A673 (cell line): ENCODE data around the gene PRKG1. TPM values are rescaled to one million over a fixed set of nuclear protein-coding genes. Genes with fewer than 3 reads are reported as not detected.

ENCODE experiments used
- BruUV-seq: library from RNA; stranded (reverse); fragments of 400-500 nt; replicated peaks from 2 replicates; lab custom pipeline; 2021; lab: Mats Ljungman, UMichigan
- CTCF ChIA-PET: fragments of 300-600 bp; sonication (Branson Sonifier 250); formaldehyde crosslinking; loops from one replicate; lab custom pipeline; 2022; ENCODE audit warnings: antibody characterized with exemption; lab: Charles Lee
- POLR2A ChIA-PET: fragments of 300-600 bp; sonication (Branson Sonifier 250); formaldehyde crosslinking; loops from one replicate; lab custom pipeline; 2022; ENCODE audit warnings: antibody characterized with exemption; ENCODE audit not compliant: low non-redundant PET; lab: Charles Lee
- DNase-seq: peaks from one replicate; pipeline ENCODE4 v3.0.0-alpha.2; 2015; ENCODE audit warnings: low spot score
- H3K27ac ChIP-seq: fragments of 200-600 bp; sonication (generic); 2 replicates; pipeline ENCODE4 v1.5.1; 2016; ENCODE audit warnings: mixed run types, low read depth, mild to moderate bottlenecking, mixed read lengths, antibody characterized with exemption, low read length; ENCODE audit not compliant: poor library complexity, severe bottlenecking
- H3K27me3 ChIP-seq: fragments of 200-600 bp; sonication (generic); replicated peaks from 2 replicates; pipeline ENCODE4 v1.6.1; 2017; ENCODE audit warnings: mixed run types, low read depth, mild to moderate bottlenecking, mixed read lengths, antibody characterized with exemption, low read length; ENCODE audit not compliant: insufficient read depth, poor library complexity
- H3K36me3 ChIP-seq: fragments of 200-600 bp; sonication (generic); 2 replicates; pipeline ENCODE4 v1.6.1; 2016; ENCODE audit warnings: mixed run types, mild to moderate bottlenecking, mixed read lengths, antibody characterized with exemption, low read length; ENCODE audit not compliant: insufficient read depth, poor library complexity, severe bottlenecking
- H3K4me1 ChIP-seq: fragments of 200-600 bp; sonication (generic); 2 replicates; pipeline ENCODE4 v1.6.1; 2017; ENCODE audit warnings: mixed run types, mild to moderate bottlenecking, mixed read lengths, antibody characterized with exemption, low read length; ENCODE audit not compliant: insufficient read depth, poor library complexity, severe bottlenecking
- H3K4me3 ChIP-seq: fragments of 200-600 bp; sonication (generic); 2 replicates; pipeline ENCODE4 v1.5.1; 2016; ENCODE audit warnings: low read depth, mixed run types, mild to moderate bottlenecking, mixed read lengths, low read length; ENCODE audit not compliant: poor library complexity, severe bottlenecking
- H3K9me3 ChIP-seq: fragments of 200-600 bp; sonication (generic); 2 replicates; pipeline ENCODE4 v1.6.1; 2016; ENCODE audit warnings: mixed run types, low read depth, mild to moderate bottlenecking, mixed read lengths, antibody characterized with exemption, low read length; ENCODE audit not compliant: poor library complexity, severe bottlenecking
- EZH2 ChIP-seq: fragments of 200-600 bp; sonication (generic); IDR thresholded peaks from 2 replicates; pipeline ENCODE4 v1.6.1; 2017; ENCODE audit warnings: borderline replicate concordance, low read depth, mild to moderate bottlenecking, mixed read lengths, antibody characterized with exemption, low read length; ENCODE audit not compliant: poor library complexity, severe bottlenecking
- intact Hi-C: fragments of 100-400 bp; cut with micrococcal nuclease; formaldehyde crosslinking; loops from one replicate; pipeline ENCODE4 v1.10.0; 2022; ENCODE audit not compliant: unreplicated experiment
- total RNA-seq: library from RNA; stranded (reverse); gene quantifications from 2 replicates; pipeline ENCODE4 v1.2.3, GENCODE V29; 2021
- TF ChIP-seq, protein P1 (sequence below): fragments of 300-800, 200-600 bp; sonication (generic); conservative IDR thresholded peaks from 2 replicates; pipeline ENCODE4 v1.5.1; 2017; ENCODE audit warnings: low read depth, mild to moderate bottlenecking, antibody characterized with exemption, low read length, moderate library complexity, mixed read lengths

PRKG1 gene
- total RNA-seq, 1 experiment from 2014 or later = 0.58 TPM

DNA sequence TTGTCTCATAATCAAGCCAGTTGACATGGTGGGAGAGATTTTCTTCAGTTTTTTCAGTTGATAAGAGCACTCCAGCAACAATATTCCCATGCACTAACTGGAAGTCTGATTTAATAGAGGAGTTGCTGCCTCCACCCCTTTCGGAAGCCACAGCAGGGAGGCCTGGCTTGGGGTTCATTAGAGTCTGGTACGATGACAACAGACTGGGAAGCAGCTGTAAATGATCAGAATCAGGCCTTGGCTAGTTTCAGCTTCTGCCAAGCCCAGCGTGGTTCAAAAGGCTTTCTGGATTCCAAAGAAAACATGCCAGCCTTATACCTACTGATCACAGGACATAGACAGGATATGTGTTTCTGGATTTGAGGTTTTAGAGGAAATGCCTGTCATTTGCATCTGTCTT, 351.1 kb downstream of the PRKG1 start:
- no peak overlapping the region for H3K27ac ChIP-seq
- H3K36me3 ChIP-seq = no peaks in the 10 kb centered on the region
- DNase-seq = no peak
- no TSS peak for BruUV-seq
- no peak for TF ChIP-seq EZH2
- TF ChIP-seq, protein P1, sequence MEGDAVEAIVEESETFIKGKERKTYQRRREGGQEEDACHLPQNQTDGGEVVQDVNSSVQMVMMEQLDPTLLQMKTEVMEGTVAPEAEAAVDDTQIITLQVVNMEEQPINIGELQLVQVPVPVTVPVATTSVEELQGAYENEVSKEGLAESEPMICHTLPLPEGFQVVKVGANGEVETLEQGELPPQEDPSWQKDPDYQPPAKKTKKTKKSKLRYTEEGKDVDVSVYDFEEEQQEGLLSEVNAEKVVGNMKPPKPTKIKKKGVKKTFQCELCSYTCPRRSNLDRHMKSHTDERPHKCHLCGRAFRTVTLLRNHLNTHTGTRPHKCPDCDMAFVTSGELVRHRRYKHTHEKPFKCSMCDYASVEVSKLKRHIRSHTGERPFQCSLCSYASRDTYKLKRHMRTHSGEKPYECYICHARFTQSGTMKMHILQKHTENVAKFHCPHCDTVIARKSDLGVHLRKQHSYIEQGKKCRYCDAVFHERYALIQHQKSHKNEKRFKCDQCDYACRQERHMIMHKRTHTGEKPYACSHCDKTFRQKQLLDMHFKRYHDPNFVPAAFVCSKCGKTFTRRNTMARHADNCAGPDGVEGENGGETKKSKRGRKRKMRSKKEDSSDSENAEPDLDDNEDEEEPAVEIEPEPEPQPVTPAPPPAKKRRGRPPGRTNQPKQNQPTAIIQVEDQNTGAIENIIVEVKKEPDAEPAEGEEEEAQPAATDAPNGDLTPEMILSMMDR = no peak
- no peaks in the 10 kb centered on the region for H3K4me1 ChIP-seq
- H3K9me3 ChIP-seq = no peaks in the 10 kb centered on the region
- intact Hi-C loops = loop anchor here (10.0 kb wide), 1 partner anchor 641 kb away; no protein-coding TSS in a partner anchor
- no peak overlapping the region for H3K4me3 ChIP-seq
- CTCF ChIA-PET = no interaction called here
- no peaks in the 10 kb centered on the region for H3K27me3 ChIP-seq
- POLR2A ChIA-PET = no interaction called here

DNA sequence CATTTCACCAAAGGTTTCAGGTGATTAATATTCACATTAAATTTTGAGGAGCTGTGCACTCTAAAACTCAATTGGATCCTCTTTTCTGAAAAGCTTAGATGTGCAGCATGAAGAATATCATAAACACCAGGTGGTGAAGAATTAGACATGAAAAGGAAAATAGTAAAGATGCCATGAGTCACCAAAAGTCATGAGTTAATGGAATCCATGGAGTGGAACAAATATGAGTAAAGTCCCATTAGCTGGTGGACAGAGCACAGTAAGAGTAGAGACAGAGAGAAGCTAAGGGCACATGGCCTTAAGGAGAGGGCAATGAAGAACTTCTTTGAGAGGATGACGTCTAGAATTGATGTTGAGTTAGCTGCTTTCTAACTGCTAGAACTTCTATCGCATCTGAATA, 353.5 kb downstream of the PRKG1 start:
- intact Hi-C loops = loop anchor here (10.0 kb wide), 1 partner anchor 643 kb away; no protein-coding TSS in a partner anchor
- BruUV-seq = no TSS peak
- TF ChIP-seq, protein P1 = no peak
- no peak for TF ChIP-seq EZH2
- H3K27ac ChIP-seq = no peak overlapping the region
- ChIA-PET CTCF (no interaction called here), POLR2A (no interaction called here)
- H3K9me3 ChIP-seq = no peaks in the 10 kb centered on the region
- H3K4me1 ChIP-seq = no peaks in the 10 kb centered on the region
- DNase-seq = no peak
- no peak overlapping the region for H3K4me3 ChIP-seq
- no peaks in the 10 kb centered on the region for H3K36me3 ChIP-seq
- H3K27me3 ChIP-seq = no peaks in the 10 kb centered on the region

DNA sequence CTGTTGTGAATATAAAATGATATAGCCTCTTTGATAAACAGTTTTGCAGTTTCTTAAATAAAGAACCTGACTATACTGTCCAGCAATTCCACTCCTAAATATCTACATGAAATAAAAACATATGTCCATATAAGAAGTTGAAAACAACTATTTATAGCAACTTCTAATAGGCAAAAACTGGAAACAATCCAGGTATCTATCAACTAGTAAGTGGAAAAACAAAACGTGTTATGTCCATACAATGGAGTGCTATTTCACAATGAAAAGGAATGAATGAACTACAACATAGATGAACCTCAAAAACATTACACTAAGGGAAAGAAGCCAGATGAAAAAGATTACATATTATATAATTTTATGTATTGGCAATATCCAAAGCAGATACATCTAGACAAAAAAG, 356.2 kb downstream of the PRKG1 start:
- intact Hi-C loops = no loop called here
- Histone ChIP-seq H3K27ac (no peak overlapping the region), H3K9me3 (no peaks in the 10 kb centered on the region), H3K27me3 (no peaks in the 10 kb centered on the region), H3K4me3 (no peak overlapping the region), H3K4me1 (no peaks in the 10 kb centered on the region), H3K36me3 (no peaks in the 10 kb centered on the region)
- no peak for TF ChIP-seq EZH2
- TF ChIP-seq, protein P1 = no peak
- ChIA-PET CTCF (no interaction called here), POLR2A (no interaction called here)
- no TSS peak for BruUV-seq
- DNase-seq = no peak
